Jurkat, Clone E6-1 (cell line): ENCODE measurements around the gene PTPRB.

ENCODE experiments used
- DNase-seq: peaks from one replicate; pipeline ENCODE4 v3.0.0-alpha.2; 2011; ENCODE audit warnings: low read depth, low spot score
- H3K4me3 ChIP-seq: 2 replicates; pipeline ENCODE4 v1.5.1; 2011; ENCODE audit warnings: mild to moderate bottlenecking, low read length, control low read depth, moderate library complexity

The PTPRB gene

GRCh38 chr12:70645494-70646317 lies 8.5 kb upstream of the PTPRB start:
- H3K4me3 ChIP-seq, result no peak overlapping the region

GRCh38 chr12:70644861-70645260 lies 7.6 kb upstream of the PTPRB start:
- DNase-seq, result no peak
- H3K4me3 ChIP-seq, result no peak overlapping the region

More at GRCh38 chr12:70645494-70646317, 8.5 kb upstream of the PTPRB start:
- DNase-seq, result no peak

- no peak for DNase-seq
- no peak overlapping the region for H3K4me3 ChIP-seq
These were observed 6.7 kb upstream of the PTPRB start for GRCh38 chr12:70643939-70644338.

DNA sequence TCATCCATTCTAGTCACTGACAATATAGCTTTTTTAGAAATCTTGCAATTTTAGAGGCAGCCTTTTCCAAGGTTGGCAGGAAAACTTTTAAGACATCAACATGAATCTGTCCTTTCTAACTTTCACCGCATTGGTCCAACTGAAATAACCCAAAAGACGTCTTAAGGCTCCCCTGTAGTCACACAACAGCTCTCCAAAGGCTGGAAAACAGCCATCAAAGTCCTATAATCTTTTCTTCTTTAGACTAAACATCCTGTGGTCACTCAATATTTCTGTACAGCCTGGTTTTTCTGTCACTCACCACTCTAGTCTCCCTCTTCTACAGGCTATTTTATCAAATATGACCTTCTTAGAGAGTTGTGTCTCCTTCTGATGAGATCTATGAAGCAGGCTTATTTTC lies 4.5 kb upstream of the PTPRB start:
- DNase-seq, result no peak
- H3K4me3 ChIP-seq, result no peak overlapping the region

- H3K4me3 ChIP-seq, result no peak overlapping the region
- DNase-seq, result no peak
These were observed 3.7 kb upstream of the PTPRB start for GRCh38 chr12:70640901-70641300.

GRCh38 chr12:70639535-70639934 lies 2.3 kb upstream of the PTPRB start:
- H3K4me3 ChIP-seq, result no peak overlapping the region
- DNase-seq, result no peak

- H3K4me3 ChIP-seq, result no peak overlapping the region
- DNase-seq, result no peak
These were observed 1.6 kb upstream of the PTPRB start for GRCh38 chr12:70638639-70639360.

- H3K4me3 ChIP-seq, result no peak overlapping the region
- no peak for DNase-seq
These were observed 1.5 kb downstream of the PTPRB start for GRCh38 chr12:70635755-70636154.

DNA sequence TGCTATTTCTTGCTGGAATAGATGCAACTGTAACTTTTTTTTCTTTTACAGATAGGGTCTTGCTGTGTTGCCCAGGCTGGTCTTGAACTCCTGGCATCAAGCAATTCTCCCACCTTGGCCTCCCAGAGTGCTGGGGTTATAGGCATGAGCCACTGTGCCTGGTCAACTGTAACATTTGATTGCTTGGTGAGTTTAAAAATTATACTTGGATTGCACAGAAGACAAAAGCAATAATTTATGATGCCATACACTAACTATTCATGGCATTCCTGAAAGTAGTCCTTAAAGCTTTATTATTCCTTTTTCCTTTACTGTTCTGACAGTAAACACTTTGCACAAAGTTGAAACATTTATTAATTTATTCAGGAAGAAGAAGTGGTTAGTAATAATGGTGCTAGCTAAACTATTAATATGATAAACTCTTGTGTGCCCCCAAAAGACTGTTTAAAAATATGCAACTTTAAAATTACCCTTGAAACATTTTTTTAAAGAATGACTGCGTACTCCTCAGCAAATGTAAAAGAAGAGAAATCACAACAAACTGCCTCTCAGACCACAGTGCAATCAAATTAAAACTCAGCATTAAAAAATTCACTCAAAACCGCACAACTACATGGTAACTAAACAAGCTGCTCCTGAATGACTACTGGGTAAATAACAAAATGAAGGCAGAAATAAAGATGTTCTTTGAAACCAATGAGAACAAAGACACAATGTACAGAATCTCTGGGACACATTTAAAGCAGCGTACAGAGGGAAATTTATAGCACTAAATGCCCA lies 8.3 kb downstream of the PTPRB start:
- DNase-seq, result no peak
- H3K4me3 ChIP-seq, result no peak overlapping the region

- no peak for DNase-seq
- H3K4me3 ChIP-seq, result no peak overlapping the region
These were observed 9.6 kb downstream of the PTPRB start for GRCh38 chr12:70627677-70628076.

- no peak for DNase-seq
- no peak overlapping the region for H3K4me3 ChIP-seq
These were observed 11.0 kb downstream of the PTPRB start for GRCh38 chr12:70626180-70626579.

- no peak for DNase-seq
- no peak overlapping the region for H3K4me3 ChIP-seq
These were observed 17.6 kb downstream of the PTPRB start for GRCh38 chr12:70619471-70620152.

DNA sequence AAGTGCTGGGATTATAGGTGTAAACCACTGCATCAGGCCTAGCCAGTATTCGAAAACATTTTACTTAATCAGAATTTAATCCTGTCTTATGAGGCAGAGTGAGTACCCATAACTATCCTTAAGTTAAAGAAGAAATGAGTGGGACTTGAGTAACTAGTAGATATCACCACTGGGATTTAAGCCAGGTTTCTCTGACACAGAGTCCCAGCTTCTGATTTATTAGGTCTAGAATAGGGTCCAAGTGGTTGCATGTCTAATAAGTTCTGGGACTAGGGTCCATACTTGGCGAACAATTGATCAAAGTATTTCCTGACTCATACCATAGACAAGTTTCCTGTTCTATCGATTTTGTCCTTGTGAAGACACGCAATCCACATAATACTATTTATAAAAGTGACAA lies 18.9 kb downstream of the PTPRB start:
- DNase-seq, result no peak
- no peak overlapping the region for H3K4me3 ChIP-seq

DNA sequence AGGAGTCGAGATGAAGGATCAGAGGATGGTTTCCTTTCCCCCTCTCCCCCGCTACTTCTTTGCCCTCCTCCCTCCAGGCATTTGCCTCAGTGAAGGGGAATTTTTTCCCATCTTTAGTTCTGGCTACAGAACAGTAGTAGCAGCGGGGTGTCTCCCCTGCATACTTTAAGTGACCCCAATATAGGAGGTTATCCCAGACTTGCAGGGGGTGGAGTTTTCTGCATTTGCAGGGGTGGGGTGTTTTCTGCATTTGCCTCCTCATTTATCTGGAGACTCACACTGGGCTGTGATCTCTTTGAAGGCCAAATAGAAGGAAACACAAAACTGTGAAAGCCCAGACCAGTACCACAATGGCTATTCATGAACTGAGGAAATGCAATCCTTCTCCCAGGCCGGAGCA lies 19.8 kb downstream of the PTPRB start:
- H3K4me3 ChIP-seq, result no peak overlapping the region
- no peak for DNase-seq

DNA sequence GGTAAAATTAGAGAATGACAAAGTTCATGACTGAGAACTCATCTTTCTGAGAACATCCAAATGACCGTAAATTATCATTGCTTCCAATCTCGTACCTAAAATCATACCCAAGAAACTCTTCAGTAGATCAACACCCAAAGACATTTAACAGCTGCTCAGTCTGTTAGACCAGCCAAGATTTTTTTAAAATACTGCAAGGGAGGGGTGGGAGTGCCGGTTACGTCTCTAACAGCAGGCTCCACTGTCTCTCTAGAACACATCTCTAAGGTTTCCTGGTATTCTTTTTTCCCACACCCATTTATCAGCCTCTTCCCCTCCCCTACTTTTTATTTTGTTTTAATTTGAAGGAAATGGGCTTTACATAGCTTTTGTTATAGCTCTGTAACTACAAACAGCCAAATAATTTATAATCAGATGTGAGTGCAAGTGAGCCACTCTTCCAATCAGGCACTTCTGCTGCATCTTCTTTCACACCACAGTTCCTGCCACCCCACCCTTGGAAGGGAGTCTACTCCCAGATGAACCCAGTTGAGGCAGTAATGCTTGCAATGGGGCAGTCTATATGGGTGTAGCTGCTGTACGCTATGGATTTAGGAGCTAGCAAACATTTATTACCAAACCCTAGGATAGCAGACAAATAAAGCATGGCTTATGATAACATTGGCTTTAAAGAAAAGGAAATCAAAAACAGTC lies 21.9 kb downstream of the PTPRB start:
- DNase-seq, result no peak
- no peak overlapping the region for H3K4me3 ChIP-seq

DNA sequence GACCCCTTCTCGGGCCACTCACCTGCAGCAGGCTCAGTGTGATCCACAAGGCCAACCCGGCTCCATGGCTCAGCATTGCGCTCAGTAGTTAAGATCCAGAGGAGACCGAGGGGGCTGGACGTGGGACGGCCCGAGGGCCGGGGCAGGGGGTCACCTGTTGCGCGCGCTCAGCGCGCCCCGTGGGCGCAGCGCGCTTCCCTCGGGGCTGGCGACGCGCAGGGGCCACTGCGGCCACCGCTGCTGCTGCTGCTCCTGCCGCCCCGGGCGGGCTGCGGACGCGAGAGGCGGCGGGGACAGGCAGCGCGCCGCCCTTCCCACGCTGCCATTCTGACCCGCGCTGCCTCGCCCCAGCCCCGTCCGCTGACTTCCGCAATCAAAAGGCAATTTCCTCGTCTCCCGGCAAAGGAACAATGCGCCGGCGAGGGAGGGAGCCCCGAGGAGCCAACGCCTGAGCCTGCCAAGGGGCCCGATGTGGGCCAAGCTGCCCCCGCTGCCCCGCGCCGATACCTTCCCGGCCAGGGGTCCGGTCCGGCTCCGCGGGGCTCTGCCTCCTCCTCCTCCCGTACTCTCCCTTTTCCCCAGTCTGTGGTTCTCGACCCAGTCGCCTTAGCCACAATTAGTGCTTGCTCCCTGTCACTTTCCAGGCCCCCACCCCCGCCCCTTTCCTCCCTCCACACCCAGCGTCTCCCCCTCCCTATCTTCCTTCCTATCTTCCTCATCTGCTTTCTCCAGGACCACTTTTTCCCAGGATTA lies 27.3 kb downstream of the PTPRB start:
- H3K4me3 ChIP-seq, result no peak overlapping the region
- no peak for DNase-seq

DNA sequence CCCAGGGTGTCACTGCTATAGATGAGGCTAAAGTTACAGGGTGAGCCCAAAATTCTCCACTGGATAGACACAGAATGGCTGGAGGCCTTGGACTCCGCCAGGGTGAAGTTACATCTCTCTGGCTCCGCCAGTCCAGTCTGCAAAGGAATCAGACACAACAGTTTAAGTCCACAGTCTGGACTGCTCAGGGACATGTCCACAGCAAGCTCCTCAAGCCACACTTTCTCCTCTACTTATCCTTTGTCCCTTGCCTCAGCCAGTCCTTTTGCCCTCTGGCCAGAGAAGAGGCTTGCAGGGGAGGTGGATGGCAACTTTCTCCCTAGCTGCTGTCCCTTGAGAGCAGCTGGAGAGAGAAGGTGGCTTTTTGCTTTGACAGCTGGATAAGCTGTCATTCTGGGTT lies 28.0 kb downstream of the PTPRB start:
- no peak overlapping the region for H3K4me3 ChIP-seq
- DNase-seq, result no peak

DNA sequence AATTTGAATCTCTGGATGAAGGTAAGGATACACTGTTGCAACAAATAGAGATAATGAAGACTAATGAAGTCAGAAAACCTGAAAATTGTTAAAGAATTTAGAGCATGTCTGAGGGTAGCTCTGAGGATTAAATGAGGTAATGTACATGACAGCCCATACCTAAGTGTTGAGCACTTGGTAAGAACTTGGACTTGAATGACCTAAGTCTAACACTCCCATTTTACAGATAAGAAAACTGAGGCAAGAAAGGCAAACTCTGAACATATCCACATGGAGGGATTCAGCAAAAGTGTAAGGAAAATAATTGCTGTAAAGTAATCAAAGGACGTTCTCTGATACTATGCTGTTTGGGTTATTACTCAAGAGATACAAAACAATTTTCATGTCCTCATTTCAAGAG lies 29.0 kb downstream of the PTPRB start:
- no peak overlapping the region for H3K4me3 ChIP-seq
- DNase-seq, result no peak
